Measurements from ENCODE around the gene MVB12B.

GRCh38 chr9:126389992-126390391, 63.4 kb downstream of the MVB12B start:
- TF ChIP-seq POLR2A (IDR thresholded peaks at IDR 0.05; ENCODE audit: low read depth, low read length) (no peak), SMC3 (IDR thresholded peaks at IDR 0.05; ENCODE audit: low read depth, low read length) (no peak), RCOR1 (IDR thresholded peaks at IDR 0.05; ENCODE audit: insufficient replicate concordance, low read length) (no peak), CTCF (conservative IDR thresholded peaks at IDR 0.05; ENCODE audit: low read depth, low read length) (no peak), CEBPB (IDR thresholded peaks at IDR 0.05; ENCODE audit: low read depth, low read length) (no peak), RFX5 (IDR thresholded peaks at IDR 0.05; ENCODE audit: low read depth, low read length) (no peak)
